HG03439 (cell line): ENCODE measurements around the gene ZNF444.
"Not testable (repeated sequence)": the region's sequence is repeated elsewhere in the genome, so short reads cannot be mapped to it uniquely, and the experiment has no call there.

ENCODE experiments used
- ATAC-seq: cut with Tn5 transposase; IDR thresholded peaks from one replicate; pipeline ENCODE4 v1.9.1; 2021; ENCODE audit warnings: mild to moderate bottlenecking, moderate library complexity; ENCODE audit not compliant: unreplicated experiment

The ZNF444 gene

DNA sequence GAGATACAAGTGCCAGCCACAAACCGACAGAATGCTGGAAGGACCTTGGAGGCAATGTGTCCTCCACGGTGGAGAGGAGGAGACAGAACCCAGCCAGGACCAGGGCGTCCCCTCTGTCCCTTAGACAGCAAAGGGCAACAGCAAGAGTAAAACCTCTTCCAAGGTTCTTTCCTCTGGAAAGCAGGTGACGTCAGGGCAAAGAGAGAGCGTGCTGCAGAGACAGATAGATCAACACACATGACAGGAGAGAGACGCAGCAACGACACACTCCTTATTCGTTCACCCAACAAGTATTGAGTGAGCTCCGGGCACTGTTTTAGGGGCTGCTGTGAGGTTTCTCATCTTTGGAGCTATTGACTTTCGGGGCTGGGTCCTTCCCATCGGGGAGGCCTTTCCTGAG is 33.5 kb downstream of the ZNF444 start:
- no peak for ATAC-seq

DNA sequence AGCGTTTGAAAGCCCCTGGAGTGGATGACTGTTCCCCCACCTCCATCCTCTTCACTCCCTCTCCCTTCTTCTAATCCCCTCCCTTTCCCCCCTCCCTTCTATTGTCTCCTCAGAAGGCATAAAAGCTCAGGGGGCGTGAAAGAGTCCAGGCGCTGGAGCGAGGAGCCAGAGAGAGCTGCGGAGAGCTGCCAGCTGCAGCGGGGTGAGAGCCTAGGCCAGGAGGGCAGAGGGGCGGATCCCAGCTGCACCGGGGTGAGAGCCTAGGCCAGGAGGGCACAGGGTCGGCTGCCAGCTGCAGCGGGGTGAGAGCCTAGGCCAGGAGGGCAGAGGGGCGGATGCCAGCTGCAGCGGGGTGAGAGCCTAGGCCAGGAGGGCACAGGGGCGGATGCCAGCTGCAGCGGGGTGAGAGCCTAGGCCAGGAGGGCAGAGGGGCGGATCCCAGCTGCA is 34.8 kb downstream of the ZNF444 start, which contains the start of gene GALP:
Gene GALP (plus strand): TSS at position 148 of the 447 bp plus-strand sequence. CDS start 1,101 bp downstream, outside the sequence.
- not testable (repeated sequence) for ATAC-seq

DNA sequence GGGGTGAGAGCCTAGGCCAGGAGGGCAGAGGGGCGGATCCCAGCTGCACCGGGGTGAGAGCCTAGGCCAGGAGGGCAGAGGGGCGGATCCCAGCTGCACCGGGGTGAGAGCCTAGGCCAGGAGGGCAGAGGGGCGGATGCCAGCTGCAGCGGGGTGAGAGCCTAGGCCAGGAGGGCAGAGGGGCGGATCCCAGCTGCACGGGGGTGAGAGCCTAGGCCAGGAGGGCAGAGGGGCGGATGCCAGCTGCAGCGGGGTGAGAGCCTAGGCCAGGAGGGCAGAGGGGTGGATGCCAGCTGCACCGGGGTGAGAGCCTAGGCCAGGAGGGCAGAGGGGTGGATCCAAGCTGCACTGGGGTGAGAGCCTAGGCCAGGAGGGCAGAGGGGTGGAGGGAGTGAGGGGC is 35.2 kb downstream of the ZNF444 start:
- not testable (repeated sequence) for ATAC-seq

DNA sequence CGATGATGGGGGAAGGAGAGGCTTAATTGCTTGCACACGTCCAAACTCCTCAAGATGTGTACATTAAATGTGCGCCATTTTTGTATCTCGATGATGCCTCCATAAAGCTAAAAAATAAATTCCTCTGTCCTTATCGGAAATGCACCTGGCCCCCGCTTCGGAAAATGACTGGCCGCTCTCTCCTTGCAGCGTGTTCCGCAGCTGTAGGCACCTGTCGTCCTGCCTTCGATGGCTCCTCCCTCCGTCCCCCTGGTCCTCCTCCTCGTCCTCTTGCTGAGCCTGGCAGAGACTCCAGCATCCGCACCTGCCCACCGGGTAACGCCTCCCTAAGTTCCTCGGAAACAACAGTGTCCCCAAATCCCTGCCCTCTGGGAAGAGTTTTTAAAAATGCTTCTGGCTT is 35.8 kb downstream of the ZNF444 start:
- ATAC-seq, result no peak

DNA sequence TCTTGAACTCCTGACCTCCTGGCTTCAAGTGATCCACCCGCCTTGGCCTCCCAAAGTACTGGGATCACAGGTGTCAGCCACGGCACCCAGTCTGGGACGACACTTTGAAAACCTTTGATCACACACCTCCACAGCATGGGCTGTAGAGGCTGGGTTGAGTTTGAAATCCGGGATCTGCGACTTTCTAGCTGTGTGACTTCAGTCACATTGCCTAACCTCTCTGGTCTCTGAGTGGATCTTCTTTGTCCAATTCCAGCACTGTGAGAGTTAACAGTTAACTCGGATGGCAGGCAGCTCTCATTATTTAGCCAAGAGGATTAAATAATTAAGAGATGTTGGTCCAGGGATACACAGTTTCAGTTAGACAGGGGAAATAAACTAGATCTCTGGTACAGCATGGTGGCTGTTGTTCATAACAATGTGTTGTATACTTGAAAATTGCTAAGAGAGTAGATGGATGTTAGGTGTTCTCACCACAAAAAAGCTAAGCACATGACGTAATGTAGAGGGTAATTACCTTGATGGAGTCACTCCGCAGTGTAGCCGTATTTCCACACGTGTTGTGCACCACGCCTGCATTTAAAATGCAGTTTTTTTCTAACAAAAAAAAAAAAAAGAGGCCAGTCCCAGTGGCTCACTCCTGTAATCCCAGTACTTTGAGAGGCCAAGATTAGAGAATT is 36.6 kb downstream of the ZNF444 start:
- no peak for ATAC-seq

DNA sequence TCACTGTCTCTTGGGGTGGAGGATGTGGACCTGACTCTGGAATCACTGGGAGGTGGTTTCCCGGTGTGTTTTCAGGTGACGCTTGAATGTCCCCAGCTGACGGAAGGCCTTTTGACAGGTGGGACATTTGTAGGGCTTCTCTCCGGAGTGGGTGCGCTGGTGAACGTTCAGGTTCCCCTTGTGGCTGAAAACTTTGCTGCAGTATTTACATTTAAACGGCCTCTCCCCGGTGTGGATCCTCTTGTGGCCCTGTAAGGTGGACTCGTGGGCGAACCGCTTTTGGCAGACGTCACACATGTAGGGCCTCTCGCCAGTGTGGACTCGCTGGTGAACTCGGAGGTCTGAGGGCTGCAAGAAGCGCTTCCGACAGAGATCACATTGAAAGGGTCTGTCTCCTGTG is 48.7 kb downstream of the ZNF444 start:
- no peak for ATAC-seq

DNA sequence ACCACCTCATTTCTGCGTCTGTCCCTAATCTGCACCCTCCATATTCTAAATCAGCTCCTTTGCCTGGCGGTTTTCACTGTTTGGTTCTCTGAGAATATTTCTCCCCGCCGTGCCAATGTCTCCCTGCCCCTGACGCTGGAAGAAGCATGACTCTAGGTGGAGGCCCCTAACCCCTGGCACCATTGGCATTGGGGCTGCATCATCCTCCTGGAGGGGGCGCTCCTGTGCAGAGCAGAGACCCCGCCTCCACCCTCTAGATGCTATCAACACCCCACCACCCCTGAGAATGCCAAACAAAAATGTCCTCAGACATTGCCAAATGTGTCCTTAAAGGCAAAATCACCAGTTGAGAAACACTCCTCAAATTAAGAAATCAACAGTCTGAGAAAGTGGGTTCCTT is 50.0 kb downstream of the ZNF444 start:
- ATAC-seq, result no peak

DNA sequence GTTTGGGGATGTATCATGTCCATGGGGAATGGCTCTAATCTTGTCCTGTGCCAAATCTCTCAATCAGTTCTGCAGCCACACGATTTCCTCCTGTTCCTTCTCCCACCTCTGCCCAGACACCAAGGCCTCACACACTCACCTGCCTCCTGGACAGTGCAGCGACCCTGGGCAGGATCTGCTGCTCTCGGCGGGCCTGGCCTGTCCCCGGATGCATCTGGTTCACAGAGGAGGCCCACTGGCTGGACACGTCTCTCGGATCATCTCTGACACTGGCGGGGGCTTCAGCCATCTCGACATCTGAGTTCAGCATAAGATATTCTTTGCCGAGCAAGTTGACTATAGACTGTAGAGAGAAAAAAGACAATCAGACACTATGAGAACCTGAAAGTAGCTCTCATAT is 50.6 kb downstream of the ZNF444 start:
- no peak for ATAC-seq

DNA sequence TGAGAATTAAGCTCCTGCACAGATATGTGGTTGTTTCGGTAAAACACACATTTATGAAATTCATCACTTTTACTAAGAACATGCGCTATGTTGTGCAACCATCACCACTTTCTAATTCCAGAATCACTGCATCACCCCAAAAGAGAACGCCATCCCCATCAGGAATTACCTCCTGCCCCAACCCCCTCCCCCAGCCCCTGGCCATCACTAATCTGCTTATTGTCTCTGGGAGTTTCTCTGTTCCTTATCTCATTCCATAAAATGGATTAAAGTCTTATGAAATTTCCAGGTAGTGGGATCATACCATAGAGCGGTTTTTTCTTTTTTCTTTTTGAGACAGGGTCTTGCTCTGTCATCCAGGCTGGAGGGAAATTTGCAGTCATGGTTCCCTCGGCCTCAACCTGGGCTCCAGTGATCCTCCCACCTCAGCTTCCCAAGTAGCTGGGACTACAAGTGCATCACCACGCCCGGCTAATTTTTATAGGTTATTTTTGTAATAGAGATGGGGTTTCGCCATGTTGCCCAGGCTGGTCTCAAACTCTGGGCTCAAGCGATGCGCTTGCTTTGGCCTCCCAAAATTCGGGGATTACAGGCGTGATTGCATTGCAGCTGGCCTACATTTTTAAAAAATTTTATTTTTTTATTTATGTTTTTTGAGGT is 53.0 kb downstream of the ZNF444 start:
- no peak for ATAC-seq

DNA sequence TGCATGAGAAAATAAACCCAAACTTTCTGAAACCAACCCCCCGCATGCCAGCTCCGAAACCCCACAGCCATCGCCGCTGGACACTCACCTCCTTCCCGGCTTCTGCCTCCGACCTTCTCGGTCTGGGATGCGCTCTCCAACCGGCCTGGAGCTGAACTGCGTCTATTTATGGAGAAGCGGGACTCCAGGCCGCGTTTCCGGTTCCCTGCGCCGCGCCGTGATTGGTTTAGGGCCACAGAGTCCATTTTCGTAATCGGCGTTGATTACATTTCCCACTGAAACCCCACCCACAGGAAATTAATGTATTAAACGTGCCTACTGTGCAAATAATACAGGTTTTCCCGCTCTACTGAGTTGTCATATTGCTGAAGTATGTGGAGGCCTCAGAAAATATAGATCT is 56.6 kb downstream of the ZNF444 start, which contains the start of gene ZSCAN5B:
Gene ZSCAN5B (minus strand): TSS at position 138 of the 400 bp plus-strand sequence. CDS start 4,731 bp downstream, outside the sequence.
- ATAC-seq, result not testable (repeated sequence)

DNA sequence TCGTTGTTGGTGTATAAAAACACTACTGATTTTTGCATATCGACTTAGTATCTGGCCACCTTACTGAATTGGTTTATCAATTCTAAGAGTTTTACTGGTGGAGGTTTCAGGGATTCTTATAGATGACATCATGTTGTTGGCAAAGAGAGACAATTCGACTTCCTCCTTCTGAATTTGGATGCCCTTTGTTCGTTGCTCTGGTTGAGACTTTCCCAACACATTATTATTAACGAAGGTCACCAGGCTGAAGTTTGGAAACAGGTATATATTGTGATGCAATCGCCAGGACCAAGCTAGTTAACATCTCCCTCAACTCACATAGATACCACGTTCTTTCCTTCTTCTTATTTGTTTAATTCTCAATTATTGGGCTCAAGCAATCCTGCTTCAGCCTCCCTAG is 58.6 kb downstream of the ZNF444 start:
- no peak for ATAC-seq

DNA sequence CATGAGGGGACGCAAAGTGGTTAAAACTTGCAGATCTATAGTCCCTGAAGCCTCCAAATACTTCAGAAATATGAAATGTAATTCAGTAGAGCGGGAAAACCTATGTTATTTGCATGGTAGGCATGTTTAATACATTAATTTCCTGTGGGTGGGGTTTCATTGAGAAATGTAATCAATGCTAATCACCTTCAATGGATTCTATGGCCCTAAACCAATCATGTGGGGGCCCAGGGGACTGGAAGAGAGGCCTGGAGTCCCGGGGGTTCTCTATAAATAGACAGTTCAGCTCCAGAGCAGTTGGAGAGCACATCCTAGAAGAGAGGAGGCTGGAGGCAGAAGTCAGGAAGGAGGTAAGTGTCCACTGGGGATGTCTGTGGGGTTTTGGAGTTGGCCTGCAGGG is 60.9 kb downstream of the ZNF444 start, which contains the start of gene ZSCAN5C:
Gene ZSCAN5C (plus strand): TSS at position 301 of the 400 bp plus-strand sequence. CDS start 3,641 bp downstream, outside the sequence.
- ATAC-seq, result no peak

DNA sequence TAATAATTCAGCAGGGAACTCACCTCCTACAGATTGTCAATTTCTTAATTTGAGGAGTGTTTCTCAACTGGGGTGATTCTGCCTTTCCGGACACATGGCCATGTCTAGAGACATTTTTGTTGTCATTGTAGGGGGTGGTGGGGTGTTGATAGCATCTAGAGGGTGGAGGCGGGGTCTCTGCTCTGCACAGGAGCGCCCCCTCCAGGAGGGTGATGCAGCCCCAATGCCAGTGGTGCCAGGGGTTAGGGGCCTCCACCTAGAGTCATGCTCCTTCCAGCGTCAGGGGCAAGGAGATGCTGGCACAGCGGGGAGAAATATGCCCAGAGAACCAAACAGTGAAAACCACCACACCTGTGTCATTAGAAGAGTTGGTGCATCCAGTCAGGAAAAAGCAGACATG is 66.5 kb downstream of the ZNF444 start:
- ATAC-seq, result not testable (repeated sequence)

DNA sequence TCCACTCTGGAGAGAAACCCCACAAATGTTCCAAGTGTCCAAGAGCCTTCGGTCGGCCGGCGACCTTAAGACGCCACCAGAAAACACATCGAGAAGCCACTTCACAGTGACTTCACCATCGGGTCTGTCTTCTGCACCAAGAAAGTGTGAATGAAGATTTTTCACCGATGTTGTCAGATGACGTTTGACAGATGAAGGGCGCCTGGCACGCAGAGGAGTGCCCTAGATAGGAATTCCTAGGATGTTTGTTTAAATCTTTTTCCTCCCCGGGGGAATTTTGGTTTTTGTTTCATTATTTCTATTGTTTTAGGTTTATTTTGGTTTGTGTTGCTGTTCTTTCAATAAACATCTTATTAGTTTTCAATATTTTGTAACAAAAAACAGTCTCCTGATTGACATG is 68.0 kb downstream of the ZNF444 start:
- ATAC-seq, result no peak

DNA sequence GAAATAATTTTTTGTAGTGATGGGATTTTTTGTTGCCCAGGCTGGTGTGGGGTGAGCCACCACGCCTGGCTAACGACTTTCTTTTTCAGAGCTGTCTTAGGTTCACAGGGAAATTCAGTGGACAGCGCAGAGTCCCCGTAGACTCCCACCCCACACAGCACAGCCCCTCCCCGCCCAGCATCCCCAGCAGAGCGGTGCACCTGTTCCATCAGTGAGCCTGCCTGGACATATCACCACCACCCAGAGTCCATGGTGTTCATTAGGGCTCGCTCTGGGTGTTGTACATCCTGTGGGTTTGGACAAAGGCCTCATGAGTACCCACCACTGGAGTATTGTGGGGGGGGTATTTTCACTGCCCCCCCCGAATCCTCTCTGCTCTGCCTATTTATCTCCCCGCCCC is 68.9 kb downstream of the ZNF444 start:
- not testable (repeated sequence) for ATAC-seq
